ENCODE results near the gene KCND3. TPM values are rescaled to one million over a fixed set of nuclear protein-coding genes. Genes with fewer than 3 reads are reported as not detected.

The KCND3 gene
- total RNA-seq, 6 donors from 2014 or later: 2.7 to 6.4 (median 5.4) TPM

- no peaks in the 10 kb centered on the region for H3K27me3 ChIP-seq
- WGBS, 2 donors: 84 to 89% methylated on average over 13 of the region's 13 CpGs
- H3K4me3 ChIP-seq: no peak overlapping the region
- TF ChIP-seq POLR2AphosphoS5 (IDR thresholded peaks at IDR 0.05) (no peak), POLR2A (IDR thresholded peaks at IDR 0.05) (no peak), CTCF (IDR thresholded peaks at IDR 0.05) (no peak), EP300 (IDR thresholded peaks at IDR 0.05) (no peak)
- H3K27ac ChIP-seq: no peak overlapping the region
- no peaks in the 10 kb centered on the region for H3K4me1 ChIP-seq
- H3K9me3 ChIP-seq: no peaks in the 10 kb centered on the region
- no peaks in the 10 kb centered on the region for H3K36me3 ChIP-seq
- ATAC-seq (ENCODE audit: low FRiP score in 2 of 2): no peak
- DNase-seq: peak in 1 of 2 donors; percentile 30
Measured at GRCh38 chr1:111857194-111857651, 132.2 kb downstream of the KCND3 start.

- WGBS, 2 donors: 50 to 59% methylated on average over 7 to 13 of the region's 13 CpGs
Measured at GRCh38 chr1:111856411-111857185, 132.9 kb downstream of the KCND3 start.

DNA sequence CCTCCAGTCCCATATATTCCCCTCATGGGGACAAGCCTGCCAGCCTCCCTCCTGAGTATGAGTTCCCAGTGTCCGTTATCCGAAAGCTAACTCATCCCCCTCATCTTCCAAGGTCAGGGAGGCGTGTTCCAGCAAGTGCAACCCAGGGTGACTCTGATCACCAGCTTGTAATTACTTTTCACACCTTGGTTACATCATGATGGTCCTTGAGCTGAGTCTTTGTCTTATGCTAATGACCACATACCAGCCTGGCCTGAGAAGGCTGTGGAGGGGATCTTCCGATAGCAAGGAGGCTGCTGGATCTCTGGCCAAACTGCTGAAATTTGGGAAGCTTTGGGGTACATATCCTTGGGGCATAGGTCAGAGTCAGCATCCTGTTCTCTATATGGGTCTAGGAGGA, 134.2 kb downstream of the KCND3 start:
- H3K36me3 ChIP-seq: no peaks in the 10 kb centered on the region
- no peaks in the 10 kb centered on the region for H3K27me3 ChIP-seq
- no peaks in the 10 kb centered on the region for H3K9me3 ChIP-seq
- no peaks in the 10 kb centered on the region for H3K4me1 ChIP-seq
- DNase-seq (no peak), ATAC-seq (ENCODE audit: low FRiP score in 2 of 2) (no peak)
- H3K27ac ChIP-seq: no peak overlapping the region
- TF ChIP-seq EP300 (IDR thresholded peaks at IDR 0.05): no peak
- TF ChIP-seq POLR2A (IDR thresholded peaks at IDR 0.05): no peak
- no peak for TF ChIP-seq CTCF (IDR thresholded peaks at IDR 0.05)
- TF ChIP-seq POLR2AphosphoS5 (IDR thresholded peaks at IDR 0.05): no peak
- H3K4me3 ChIP-seq: no peak overlapping the region
- 89 to 98% methylated on average over 4 of the region's 4 CpGs for WGBS, 2 donors

More at GRCh38 chr1:111856411-111857185, 132.9 kb downstream of the KCND3 start:
- Histone ChIP-seq H3K9me3 (no peaks in the 10 kb centered on the region), H3K27me3 (no peaks in the 10 kb centered on the region), H3K4me3 (no peak overlapping the region), H3K36me3 (no peaks in the 10 kb centered on the region), H3K4me1 (no peaks in the 10 kb centered on the region), H3K27ac (no peak overlapping the region)
- ATAC-seq (ENCODE audit: low FRiP score in 2 of 2): no peak
- DNase-seq: peak in 1 of 2 donors; percentile 35
- TF ChIP-seq CTCF (IDR thresholded peaks at IDR 0.05) (no peak), POLR2A (IDR thresholded peaks at IDR 0.05) (no peak), EP300 (IDR thresholded peaks at IDR 0.05) (no peak), POLR2AphosphoS5 (IDR thresholded peaks at IDR 0.05) (no peak)

DNA sequence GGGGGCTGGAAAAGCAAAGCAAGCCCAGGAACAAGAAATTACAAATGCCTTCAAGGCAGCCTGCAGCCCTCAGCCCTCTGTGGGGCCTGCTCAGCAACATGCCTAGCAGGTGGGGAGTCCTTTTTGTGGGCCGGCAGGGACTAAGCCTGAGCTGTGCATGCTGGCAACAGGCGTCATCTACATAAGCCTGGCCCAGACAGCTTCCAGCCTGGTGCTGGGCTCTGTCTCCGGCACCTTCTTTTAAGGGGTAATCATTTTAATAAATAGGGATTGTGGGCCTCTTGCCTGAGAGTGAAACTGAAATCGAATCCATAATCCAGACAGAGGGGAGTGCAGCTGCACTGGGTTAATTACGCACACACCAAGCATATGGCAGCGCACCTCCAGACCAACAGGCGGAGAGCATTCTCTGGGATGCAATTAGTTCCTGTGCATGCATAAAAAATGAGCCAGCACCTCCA, 137.2 kb downstream of the KCND3 start:
- Histone ChIP-seq H3K4me1 (no peaks in the 10 kb centered on the region), H3K36me3 (no peaks in the 10 kb centered on the region), H3K27me3 (no peaks in the 10 kb centered on the region), H3K9me3 (no peaks in the 10 kb centered on the region), H3K4me3 (no peak overlapping the region), H3K27ac (no peak overlapping the region)
- 83 to 86% methylated on average over 7 of the region's 7 CpGs for WGBS, 2 donors
- no peak for ATAC-seq (ENCODE audit: low FRiP score in 2 of 2)
- TF ChIP-seq POLR2AphosphoS5 (IDR thresholded peaks at IDR 0.05) (no peak), CTCF (IDR thresholded peaks at IDR 0.05) (no peak), POLR2A (IDR thresholded peaks at IDR 0.05) (no peak), EP300 (IDR thresholded peaks at IDR 0.05) (no peak)
- DNase-seq: no peak

Data from upper lobe of left lung (tissue), 6 donors.